GM12873 (cell line): ENCODE results near the gene EIF3D.

Source experiments
- CTCF ChIP-seq: IDR thresholded peaks from 2 replicates; pipeline ENCODE4 v1.5.1; 2012; ENCODE audit warnings: low read depth, mild to moderate bottlenecking, moderate library complexity, low read length, control low read depth; ENCODE audit not compliant: insufficient read depth; ENCODE audit errors: missing control alignments

Gene EIF3D

GRCh38 chr22:36467946-36468345 lies 61.0 kb downstream of the EIF3D start:
- TF ChIP-seq CTCF = no peak

DNA sequence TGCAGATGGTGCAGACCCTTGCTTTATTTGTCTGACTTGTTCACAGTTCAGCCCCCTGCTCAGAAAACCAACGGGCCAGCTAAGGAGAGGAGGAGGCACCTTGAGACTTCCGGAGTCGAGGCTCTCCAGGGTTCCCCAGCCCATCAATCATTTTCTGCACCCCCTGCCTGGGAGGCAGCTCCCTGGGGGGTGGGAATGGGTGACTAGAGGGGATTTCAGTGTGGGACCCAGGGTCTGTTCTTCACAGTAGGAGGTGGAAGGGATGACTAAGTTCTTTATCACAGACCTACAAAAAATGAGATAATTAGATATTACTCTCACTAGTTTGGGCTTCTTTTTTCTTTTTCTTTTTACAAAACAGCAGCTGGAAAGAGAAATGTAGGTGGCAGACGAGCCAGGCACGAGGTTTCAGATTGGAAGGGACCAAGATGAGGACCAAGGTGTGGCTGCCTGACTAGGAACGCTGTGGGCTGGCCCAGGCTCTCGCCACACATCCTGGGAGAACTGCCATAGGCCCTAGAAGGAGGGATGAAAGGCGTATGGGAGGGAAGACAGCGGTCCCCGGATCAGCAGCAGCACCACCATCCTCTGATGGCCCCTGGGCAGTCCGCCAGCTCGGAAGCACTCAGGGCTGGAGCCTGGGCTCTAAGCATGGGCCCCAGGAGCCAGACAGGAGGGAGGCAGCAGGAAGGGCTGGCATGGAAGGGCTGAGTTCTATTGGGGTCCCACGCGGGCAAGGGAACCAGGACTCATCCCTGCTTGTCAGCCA lies 61.7 kb downstream of the EIF3D start:
- TF ChIP-seq CTCF = no peak

DNA sequence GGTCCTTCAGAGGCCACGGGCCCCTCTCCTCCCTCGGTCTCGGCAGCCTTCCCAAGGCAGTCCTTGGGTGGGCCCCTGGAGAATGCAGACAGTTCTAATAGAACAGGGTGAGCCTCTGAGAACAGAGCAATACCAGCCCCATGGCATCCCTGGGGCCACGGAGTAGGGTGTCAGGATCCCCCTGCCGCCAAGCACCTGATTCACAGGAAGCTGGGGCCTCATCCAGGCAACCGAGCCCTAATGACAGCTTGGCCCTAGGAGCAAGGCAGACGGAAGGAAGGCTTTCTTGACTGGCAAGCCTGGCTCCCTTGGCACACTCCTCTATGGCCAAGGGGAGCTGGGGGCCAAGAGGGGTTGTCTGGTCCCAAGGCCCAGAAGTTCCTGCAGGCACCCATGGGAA lies 62.7 kb downstream of the EIF3D start:
- no peak for TF ChIP-seq CTCF

GRCh38 chr22:36465232-36466021 lies 63.5 kb downstream of the EIF3D start:
- no peak for TF ChIP-seq CTCF

GRCh38 chr22:36464715-36465231 lies 64.2 kb downstream of the EIF3D start:
- TF ChIP-seq CTCF = no peak

DNA sequence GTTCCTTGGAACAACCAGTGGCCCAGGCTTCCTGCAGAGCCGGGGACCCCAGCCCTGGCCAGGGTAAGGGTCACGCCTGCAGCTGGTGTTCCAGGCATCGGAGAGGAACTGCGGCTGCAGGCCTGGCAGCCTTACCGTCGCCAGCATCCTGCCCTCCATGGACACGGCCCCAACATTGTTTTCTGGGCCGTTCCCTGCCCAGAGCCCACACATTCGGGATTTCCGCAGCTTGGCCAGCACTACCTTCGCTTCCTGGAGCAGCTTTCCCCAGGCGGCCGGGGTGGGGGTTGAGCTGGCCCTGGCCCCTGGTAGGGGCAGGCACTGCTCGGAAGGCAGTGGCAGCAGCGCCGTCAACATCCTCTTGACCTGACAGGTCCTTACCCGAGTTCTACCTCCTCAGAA lies 65.2 kb downstream of the EIF3D start:
- TF ChIP-seq CTCF = no peak

GRCh38 chr22:36461665-36462649 lies 67.0 kb downstream of the EIF3D start:
- TF ChIP-seq CTCF = no peak
